HepG2 (cell line): ENCODE results near the gene LGALS7B. TPM values are rescaled to one million over a fixed set of nuclear protein-coding genes. Genes with fewer than 3 reads are reported as not detected.
A peak's percentile ranks its signal among the peaks of the same experiment; 100 is the strongest.

Experiments
- ARNTL ChIP-seq: sonication (generic); formaldehyde crosslinking; IDR thresholded peaks from 2 replicates; pipeline ENCODE4 v1.4.0; 2020; ENCODE audit warnings: mild to moderate bottlenecking, missing genetic modification reagents
- BORCS8-MEF2B ChIP-seq: sonication (generic); formaldehyde crosslinking; IDR thresholded peaks from 2 replicates; pipeline ENCODE4 v1.8.0; 2022; ENCODE audit warnings: mild to moderate bottlenecking, missing genetic modification reagents
- CBX2 ChIP-seq, 2 experiments: fragments of 200-600 bp in 1 of 2; sonication (generic); formaldehyde crosslinking in 1 of 2; IDR thresholded peaks; 2 replicates each; pipeline versions ENCODE4 v1.7.0 to v1.8.1; 2018 to 2022; ENCODE audit warnings: low read depth in 2 of 2, low read length in 1 of 2, mild to moderate bottlenecking in 1 of 2, missing genetic modification reagents in 1 of 2
- CCAR2 ChIP-seq: fragments of 200-400 bp; formaldehyde crosslinking; optimal IDR thresholded peaks from 2 replicates; pipeline ENCODE3; 2018; ENCODE audit warnings: low read depth, mild to moderate bottlenecking, low read length, moderate library complexity
- KDM4B ChIP-seq: sonication (generic); formaldehyde crosslinking; IDR thresholded peaks from 2 replicates; pipeline ENCODE4 v1.4.0; 2020; ENCODE audit warnings: missing genetic modification reagents
- PPARG ChIP-seq: conservative IDR thresholded peaks from 2 replicates; pipeline ENCODE4 v1.6.1; 2016; ENCODE audit warnings: missing biosample characterization, missing genetic modification reagents
- TP53 ChIP-seq: sonication (generic); formaldehyde crosslinking; conservative IDR thresholded peaks from 2 replicates; pipeline ENCODE4 v1.4.0; 2020; ENCODE audit warnings: missing genetic modification reagents
- YEATS2 ChIP-seq: sonication (generic); formaldehyde crosslinking; IDR thresholded peaks from 2 replicates; pipeline ENCODE4 v1.4.0; 2020; ENCODE audit warnings: missing genetic modification reagents, borderline replicate concordance
- ZBTB3 ChIP-seq: sonication (generic); formaldehyde crosslinking; IDR thresholded peaks from 2 replicates; pipeline ENCODE4 v1.4.0; 2020; ENCODE audit warnings: low read depth, mild to moderate bottlenecking, moderate library complexity, missing genetic modification reagents, borderline replicate concordance
- ZMYM3 ChIP-seq: sonication (generic); formaldehyde crosslinking; IDR thresholded peaks from 2 replicates; pipeline ENCODE4 v1.5.1; 2020; ENCODE audit warnings: mild to moderate bottlenecking, missing genetic modification reagents
- ZNF232 ChIP-seq: sonication (generic); formaldehyde crosslinking; IDR thresholded peaks from 2 replicates; pipeline ENCODE4 v1.4.0; 2020; ENCODE audit warnings: missing genetic modification reagents, borderline replicate concordance
- ZNF296 ChIP-seq: sonication (generic); formaldehyde crosslinking; conservative IDR thresholded peaks from 2 replicates; pipeline ENCODE4 v1.5.0; 2020; ENCODE audit warnings: mild to moderate bottlenecking, missing genetic modification reagents
- ZNF33B ChIP-seq: sonication (generic); formaldehyde crosslinking; IDR thresholded peaks from 2 replicates; pipeline ENCODE4 v1.5.1; 2020; ENCODE audit warnings: mild to moderate bottlenecking, missing genetic modification reagents
- ZNF564 ChIP-seq: sonication (generic); formaldehyde crosslinking; IDR thresholded peaks from 2 replicates; pipeline ENCODE4 v1.8.1; 2023; ENCODE audit warnings: mild to moderate bottlenecking, missing genetic modification reagents
- ZNF572 ChIP-seq: sonication (generic); formaldehyde crosslinking; IDR thresholded peaks from 2 replicates; pipeline ENCODE4 v1.5.1; 2020; ENCODE audit warnings: mild to moderate bottlenecking, missing genetic modification reagents
- polyA plus RNA-seq, 8 experiments: library from polyadenylated mRNA; depleted of rRNA in 3 of 8; stranded (reverse) in 7 of 8; unstranded in 1 of 8; fragments of >200 nt; fragmentation: Illumina TruSeq in 4 of 8; extraction: Trizol in 4 of 8; gene quantifications; 2 replicates each; pipeline versions ENCODE4 v1.2.1 to v1.2.3, GENCODE V29; 2011 to 2016; ENCODE audit warnings: low read depth in 4 of 8, missing spikeins in 1 of 8, mixed read lengths in 1 of 8; ENCODE audit not compliant: insufficient read depth in 1 of 8
- total RNA-seq, 5 experiments: library from RNA; depleted of rRNA; stranded (reverse); fragments of >200 nt; fragmentation: Illumina TruSeq; extraction: Trizol; gene quantifications; 2 replicates each; pipeline ENCODE4 v1.2.3, GENCODE V29; 2016; ENCODE audit warnings: low read depth in 1 of 5
- TF ChIP-seq, protein P1 (sequence below): sonication (generic); formaldehyde crosslinking; IDR thresholded peaks from 2 replicates; pipeline ENCODE4 v1.5.0; 2020; ENCODE audit warnings: missing genetic modification reagents
- TF ChIP-seq, protein P2 (sequence below): sonication (generic); formaldehyde crosslinking; IDR thresholded peaks from 2 replicates; pipeline ENCODE4 v1.4.0; 2020; ENCODE audit warnings: mild to moderate bottlenecking, missing genetic modification reagents, borderline replicate concordance
- TF ChIP-seq, protein P3 (sequence below): sonication (generic); formaldehyde crosslinking; conservative IDR thresholded peaks from 2 replicates; pipeline ENCODE4 v1.4.0; 2020; ENCODE audit warnings: missing genetic modification reagents
- TF ChIP-seq, protein P4 (sequence below): sonication (generic); formaldehyde crosslinking; IDR thresholded peaks from 2 replicates; pipeline ENCODE4 v1.5.0; 2020; ENCODE audit warnings: mild to moderate bottlenecking, missing genetic modification reagents, borderline replicate concordance

The LGALS7B gene
- total and polyA plus RNA-seq, 2 of the 13 experiments (the other 11 are each of a cell fraction or from before 2014, with no cell fraction given) = 1.7 to 2.1 TPM

DNA sequence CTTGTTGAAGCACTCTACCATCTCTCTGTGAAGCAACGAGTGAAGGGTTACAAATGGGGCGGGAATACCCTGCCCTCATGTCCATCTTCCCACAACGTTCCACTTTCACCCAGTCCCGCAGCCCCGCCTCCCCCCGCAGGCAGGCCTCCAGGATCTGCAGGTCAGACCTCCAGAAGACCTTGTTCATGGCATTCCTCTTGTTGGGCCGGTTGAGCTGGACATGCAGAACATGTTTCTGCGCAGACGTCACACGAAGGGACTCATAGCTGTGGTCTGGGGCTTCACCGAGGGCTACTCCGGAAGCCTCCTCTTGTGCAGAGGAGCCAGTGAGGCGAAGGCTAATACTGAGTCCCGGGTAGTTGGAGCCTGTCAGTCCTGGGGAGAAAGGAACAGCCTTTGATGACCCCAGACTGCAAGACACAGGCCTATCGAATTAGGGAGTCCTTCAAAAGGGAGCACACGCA lies 42.2 kb downstream of the LGALS7B start (continued):
- TF ChIP-seq, protein P1, sequence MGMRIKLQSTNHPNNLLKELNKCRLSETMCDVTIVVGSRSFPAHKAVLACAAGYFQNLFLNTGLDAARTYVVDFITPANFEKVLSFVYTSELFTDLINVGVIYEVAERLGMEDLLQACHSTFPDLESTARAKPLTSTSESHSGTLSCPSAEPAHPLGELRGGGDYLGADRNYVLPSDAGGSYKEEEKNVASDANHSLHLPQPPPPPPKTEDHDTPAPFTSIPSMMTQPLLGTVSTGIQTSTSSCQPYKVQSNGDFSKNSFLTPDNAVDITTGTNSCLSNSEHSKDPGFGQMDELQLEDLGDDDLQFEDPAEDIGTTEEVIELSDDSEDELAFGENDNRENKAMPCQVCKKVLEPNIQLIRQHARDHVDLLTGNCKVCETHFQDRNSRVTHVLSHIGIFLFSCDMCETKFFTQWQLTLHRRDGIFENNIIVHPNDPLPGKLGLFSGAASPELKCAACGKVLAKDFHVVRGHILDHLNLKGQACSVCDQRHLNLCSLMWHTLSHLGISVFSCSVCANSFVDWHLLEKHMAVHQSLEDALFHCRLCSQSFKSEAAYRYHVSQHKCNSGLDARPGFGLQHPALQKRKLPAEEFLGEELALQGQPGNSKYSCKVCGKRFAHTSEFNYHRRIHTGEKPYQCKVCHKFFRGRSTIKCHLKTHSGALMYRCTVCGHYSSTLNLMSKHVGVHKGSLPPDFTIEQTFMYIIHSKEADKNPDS = no peak
- TF ChIP-seq ZBTB3 (CRISPR knock-in tag) (no peak), ZNF296 (CRISPR knock-in tag) (peak; percentile 76; the same call in 1 of the 2 replicates), CBX2 (IDR thresholded peaks at IDR 0.05; ENCODE audit: low read depth, low read length) (no peak), CBX2 (CRISPR knock-in tag; IDR thresholded peaks at IDR 0.05; ENCODE audit: low read depth) (no peak), ZNF232 (0 out of 2 replicates have a peak, but pooled peaks have one; percentile 44), BORCS8-MEF2B (CRISPR knock-in tag) (peak; percentile 13; the same call in 1 of the 2 replicates), ZNF572 (CRISPR knock-in tag) (no peak), PPARG (CRISPR knock-in tag) (peak; percentile 99), TP53 (CRISPR knock-in tag) (no peak; the same call in 1 of the 2 replicates), ZNF33B (CRISPR knock-in tag) (no peak; the same call in 1 of the 2 replicates), YEATS2 (CRISPR knock-in tag) (no peak), ZMYM3 (peak; percentile 78), CCAR2 (no peak), KDM4B (no peak), ARNTL (no peak), ZNF564 (CRISPR knock-in tag) (no peak)
- TF ChIP-seq, protein P2, sequence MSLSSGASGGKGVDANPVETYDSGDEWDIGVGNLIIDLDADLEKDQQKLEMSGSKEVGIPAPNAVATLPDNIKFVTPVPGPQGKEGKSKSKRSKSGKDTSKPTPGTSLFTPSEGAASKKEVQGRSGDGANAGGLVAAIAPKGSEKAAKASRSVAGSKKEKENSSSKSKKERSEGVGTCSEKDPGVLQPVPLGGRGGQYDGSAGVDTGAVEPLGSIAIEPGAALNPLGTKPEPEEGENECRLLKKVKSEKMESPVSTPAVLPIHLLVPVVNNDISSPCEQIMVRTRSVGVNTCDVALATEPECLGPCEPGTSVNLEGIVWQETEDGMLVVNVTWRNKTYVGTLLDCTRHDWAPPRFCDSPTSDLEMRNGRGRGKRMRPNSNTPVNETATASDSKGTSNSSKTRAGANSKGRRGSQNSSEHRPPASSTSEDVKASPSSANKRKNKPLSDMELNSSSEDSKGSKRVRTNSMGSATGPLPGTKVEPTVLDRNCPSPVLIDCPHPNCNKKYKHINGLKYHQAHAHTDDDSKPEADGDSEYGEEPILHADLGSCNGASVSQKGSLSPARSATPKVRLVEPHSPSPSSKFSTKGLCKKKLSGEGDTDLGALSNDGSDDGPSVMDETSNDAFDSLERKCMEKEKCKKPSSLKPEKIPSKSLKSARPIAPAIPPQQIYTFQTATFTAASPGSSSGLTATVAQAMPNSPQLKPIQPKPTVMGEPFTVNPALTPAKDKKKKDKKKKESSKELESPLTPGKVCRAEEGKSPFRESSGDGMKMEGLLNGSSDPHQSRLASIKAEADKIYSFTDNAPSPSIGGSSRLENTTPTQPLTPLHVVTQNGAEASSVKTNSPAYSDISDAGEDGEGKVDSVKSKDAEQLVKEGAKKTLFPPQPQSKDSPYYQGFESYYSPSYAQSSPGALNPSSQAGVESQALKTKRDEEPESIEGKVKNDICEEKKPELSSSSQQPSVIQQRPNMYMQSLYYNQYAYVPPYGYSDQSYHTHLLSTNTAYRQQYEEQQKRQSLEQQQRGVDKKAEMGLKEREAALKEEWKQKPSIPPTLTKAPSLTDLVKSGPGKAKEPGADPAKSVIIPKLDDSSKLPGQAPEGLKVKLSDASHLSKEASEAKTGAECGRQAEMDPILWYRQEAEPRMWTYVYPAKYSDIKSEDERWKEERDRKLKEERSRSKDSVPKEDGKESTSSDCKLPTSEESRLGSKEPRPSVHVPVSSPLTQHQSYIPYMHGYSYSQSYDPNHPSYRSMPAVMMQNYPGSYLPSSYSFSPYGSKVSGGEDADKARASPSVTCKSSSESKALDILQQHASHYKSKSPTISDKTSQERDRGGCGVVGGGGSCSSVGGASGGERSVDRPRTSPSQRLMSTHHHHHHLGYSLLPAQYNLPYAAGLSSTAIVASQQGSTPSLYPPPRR (CRISPR knock-in tag) = peak; percentile 52; the same call in 1 of the 2 replicates
- TF ChIP-seq, protein P3, sequence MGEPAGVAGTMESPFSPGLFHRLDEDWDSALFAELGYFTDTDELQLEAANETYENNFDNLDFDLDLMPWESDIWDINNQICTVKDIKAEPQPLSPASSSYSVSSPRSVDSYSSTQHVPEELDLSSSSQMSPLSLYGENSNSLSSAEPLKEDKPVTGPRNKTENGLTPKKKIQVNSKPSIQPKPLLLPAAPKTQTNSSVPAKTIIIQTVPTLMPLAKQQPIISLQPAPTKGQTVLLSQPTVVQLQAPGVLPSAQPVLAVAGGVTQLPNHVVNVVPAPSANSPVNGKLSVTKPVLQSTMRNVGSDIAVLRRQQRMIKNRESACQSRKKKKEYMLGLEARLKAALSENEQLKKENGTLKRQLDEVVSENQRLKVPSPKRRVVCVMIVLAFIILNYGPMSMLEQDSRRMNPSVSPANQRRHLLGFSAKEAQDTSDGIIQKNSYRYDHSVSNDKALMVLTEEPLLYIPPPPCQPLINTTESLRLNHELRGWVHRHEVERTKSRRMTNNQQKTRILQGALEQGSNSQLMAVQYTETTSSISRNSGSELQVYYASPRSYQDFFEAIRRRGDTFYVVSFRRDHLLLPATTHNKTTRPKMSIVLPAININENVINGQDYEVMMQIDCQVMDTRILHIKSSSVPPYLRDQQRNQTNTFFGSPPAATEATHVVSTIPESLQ (CRISPR knock-in tag) = no peak
- TF ChIP-seq, protein P4, sequence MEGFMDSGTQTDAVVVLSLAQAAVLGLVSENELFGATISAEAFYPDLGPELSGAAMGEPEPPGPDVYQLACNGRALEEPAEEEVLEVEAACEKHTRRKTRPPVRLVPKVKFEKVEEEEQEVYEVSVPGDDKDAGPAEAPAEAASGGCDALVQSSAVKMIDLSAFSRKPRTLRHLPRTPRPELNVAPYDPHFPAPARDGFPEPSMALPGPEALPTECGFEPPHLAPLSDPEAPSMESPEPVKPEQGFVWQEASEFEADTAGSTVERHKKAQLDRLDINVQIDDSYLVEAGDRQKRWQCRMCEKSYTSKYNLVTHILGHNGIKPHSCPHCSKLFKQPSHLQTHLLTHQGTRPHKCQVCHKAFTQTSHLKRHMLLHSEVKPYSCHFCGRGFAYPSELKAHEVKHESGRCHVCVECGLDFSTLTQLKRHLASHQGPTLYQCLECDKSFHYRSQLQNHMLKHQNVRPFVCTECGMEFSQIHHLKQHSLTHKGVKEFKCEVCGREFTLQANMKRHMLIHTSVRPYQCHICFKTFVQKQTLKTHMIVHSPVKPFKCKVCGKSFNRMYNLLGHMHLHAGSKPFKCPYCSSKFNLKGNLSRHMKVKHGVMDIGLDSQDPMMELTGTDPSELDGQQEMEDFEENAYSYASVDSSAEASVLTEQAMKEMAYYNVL = no peak; the same call in 1 of the 2 replicates
